Keratinocyte (primary cell): ENCODE measurements around the gene LPIN1.

Experiments used
- CTCF ChIP-seq, 3 experiments: IDR thresholded peaks in 1 of 3; conservative IDR thresholded peaks in 1 of 3; optimal IDR thresholded peaks in 1 of 3; 2 replicates in 2 of 3; 3 replicates in 1 of 3; pipeline versions ENCODE3 to v1.5.1; 2011; ENCODE audit warnings: low read length in 3 of 3, mild to moderate bottlenecking in 3 of 3, moderate library complexity in 2 of 3, control low read depth in 1 of 3, inconsistent platforms in 1 of 3; ENCODE audit not compliant: insufficient read depth in 2 of 3; ENCODE audit errors: extremely low read depth in 1 of 3
- EZH2 ChIP-seq: IDR thresholded peaks from one replicate; pipeline ENCODE4 v1.6.1; 2012; ENCODE audit warnings: inconsistent platforms, mild to moderate bottlenecking, low read length, moderate library complexity

DNA sequence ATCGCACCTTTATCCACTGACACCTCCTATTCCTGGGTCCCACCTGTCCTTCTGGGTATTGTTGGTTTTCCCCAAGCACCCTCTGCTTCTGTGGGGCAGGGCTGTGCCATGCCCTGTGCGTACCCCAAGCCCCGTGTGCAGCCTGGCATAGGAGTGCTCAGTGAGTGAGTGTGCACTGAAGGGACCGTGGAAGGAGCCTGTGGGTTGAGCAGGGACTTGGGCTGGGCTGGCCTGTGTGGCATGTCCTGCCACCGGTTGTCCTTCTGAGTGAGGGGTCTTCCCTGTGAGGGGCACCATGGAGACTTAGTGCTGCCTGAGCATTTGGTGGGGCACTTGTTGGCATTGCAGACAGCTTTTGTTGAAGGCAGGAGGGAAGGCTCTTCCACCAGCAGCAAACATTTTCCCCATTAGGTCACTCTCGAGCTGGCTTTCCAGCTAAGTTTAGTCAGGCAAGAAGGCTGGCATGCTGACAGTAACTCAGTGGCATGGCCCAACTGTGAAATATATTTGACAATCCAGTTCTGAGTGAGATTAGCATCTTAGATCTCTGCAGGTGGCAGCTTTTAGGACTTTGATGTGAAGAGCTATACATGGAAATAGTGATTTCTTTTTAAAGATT lies 64.7 kb downstream of the LPIN1 start:
- TF ChIP-seq CTCF (optimal IDR thresholded peaks at IDR 0.05 in 1 of 3, IDR thresholded peaks at IDR 0.05 in 1 of 3, conservative IDR thresholded peaks at IDR 0.05 in 1 of 3; ENCODE audit: extremely low read depth in 1 of 3, insufficient read depth in 2 of 3, low read length in 3 of 3) (no peak), EZH2 (no peak)
